ENCODE results near the gene SYNE2.

The SYNE2 gene

GRCh38 chr14:64272019-64272418 is 419.2 kb downstream of the SYNE2 start:
- no peak for DNase-seq
